ENCODE measurements around the gene DISP2.

GRCh38 chr15:40354408-40355171 is 3.4 kb upstream of the DISP2 start:
- TF ChIP-seq CTCF (IDR thresholded peaks at IDR 0.05; ENCODE audit: insufficient read depth, low read length, poor library complexity, severe bottlenecking) (no peak), EZH2phosphoT487 (conservative IDR thresholded peaks at IDR 0.05; ENCODE audit: low read length) (no peak)
